Parathyroid adenoma (tissue), 2 donors: ENCODE data around the gene MYLK3.

Source experiments
- H2AFZ ChIP-seq: fragments of 300-600 bp; sonication (generic); one replicate; pipeline ENCODE4 v1.7.0; 2017; ENCODE audit warnings: antibody characterized with exemption, mild to moderate bottlenecking
- H3K27ac ChIP-seq: fragments of 300-600 bp; sonication (generic); one replicate; pipeline ENCODE4 v1.7.0; 2017
- H3K27me3 ChIP-seq: fragments of 300-600 bp; sonication (generic); one replicate; pipeline ENCODE4 v1.7.0; 2017; ENCODE audit warnings: low read length; ENCODE audit not compliant: control insufficient read depth, insufficient read depth
- H3K36me3 ChIP-seq: fragments of 300-600 bp; sonication (generic); one replicate; pipeline ENCODE4 v1.7.0; 2017; ENCODE audit warnings: low read length; ENCODE audit not compliant: control insufficient read depth, insufficient read depth
- H3K4me1 ChIP-seq: fragments of 300-600 bp; sonication (generic); one replicate; pipeline ENCODE4 v1.7.0; 2017; ENCODE audit warnings: control low read depth
- H3K4me2 ChIP-seq: fragments of 300-600 bp; sonication (generic); one replicate; pipeline ENCODE4 v1.7.0; 2017; ENCODE audit warnings: low read length
- H3K4me3 ChIP-seq: fragments of 300-600 bp; sonication (generic); one replicate; pipeline ENCODE4 v1.7.0; 2017; ENCODE audit warnings: low read depth, low read length
- H3K79me2 ChIP-seq: fragments of 300-600 bp; sonication (generic); one replicate; pipeline ENCODE4 v1.7.0; 2017; ENCODE audit warnings: control low read depth
- H3K9ac ChIP-seq: fragments of 300-600 bp; sonication (generic); one replicate; pipeline ENCODE4 v1.7.0; 2017; ENCODE audit warnings: mild to moderate bottlenecking
- H3K9me3 ChIP-seq: fragments of 300-600 bp; sonication (generic); one replicate; pipeline ENCODE4 v1.7.0; 2017; ENCODE audit warnings: low read length; ENCODE audit not compliant: control insufficient read depth
- TF ChIP-seq, protein P1 (sequence below): fragments of 300-600 bp; sonication (generic); IDR thresholded peaks from one replicate; pipeline ENCODE4 v1.7.0; 2017; ENCODE audit warnings: antibody characterized with exemption, mild to moderate bottlenecking
- donor health status: primary hyperparathyroidism.

Gene MYLK3

DNA sequence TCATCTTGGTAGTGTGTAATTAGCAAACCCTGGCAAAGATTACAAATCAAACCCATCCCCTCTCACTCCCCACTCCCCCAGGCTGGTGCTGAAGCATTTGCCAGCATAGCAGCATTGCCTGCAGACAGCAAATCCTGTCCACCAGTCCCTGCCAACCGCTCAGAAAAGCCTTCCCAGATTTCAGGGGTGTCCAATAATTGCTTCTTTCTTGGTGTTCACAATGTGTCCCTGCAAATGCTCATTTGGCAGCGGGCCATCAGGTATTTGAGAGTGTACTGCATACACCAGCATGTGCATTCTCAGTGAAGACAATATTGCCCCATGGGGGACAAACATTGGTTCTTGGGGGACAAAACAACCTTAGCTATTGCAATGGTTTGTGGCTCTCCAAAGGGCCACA, 30.5 kb downstream of the MYLK3 start:
- Histone ChIP-seq H3K27ac (no peak overlapping the region), H3K36me3 (no peaks in the 10 kb centered on the region), H3K27me3 (no peaks in the 10 kb centered on the region)

DNA sequence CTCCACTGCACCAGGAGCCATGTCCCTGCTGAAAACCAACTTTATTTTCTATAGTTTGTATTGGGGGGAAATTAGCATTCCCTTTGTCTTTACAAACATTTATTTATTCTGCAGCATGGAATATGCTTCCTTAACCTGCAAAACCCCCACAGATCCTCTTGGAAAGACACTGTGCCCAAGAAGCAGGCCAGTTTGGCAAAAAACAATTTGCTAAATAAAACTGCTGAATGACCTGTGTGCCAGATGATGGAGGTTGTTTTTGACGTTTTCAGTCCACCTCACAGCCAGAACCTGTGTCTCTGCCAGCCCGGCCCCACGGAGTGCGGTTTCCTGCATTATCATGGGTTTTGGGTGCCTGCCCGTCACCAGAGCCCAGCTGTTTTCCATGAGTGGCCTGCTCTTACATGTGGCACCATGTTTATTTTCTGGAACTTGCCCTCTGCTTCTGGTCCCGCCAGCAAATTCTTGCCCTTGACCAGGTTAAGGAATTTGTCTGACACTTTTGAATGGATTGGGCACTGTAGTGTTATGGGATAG, 32.3 kb downstream of the MYLK3 start:
- Histone ChIP-seq H3K4me2 (no peak overlapping the region), H3K4me3 (no peak overlapping the region), H3K27me3 (no peaks in the 10 kb centered on the region), H3K27ac (no peak overlapping the region), H3K4me1 (no peaks in the 10 kb centered on the region), H3K9me3 (no peaks in the 10 kb centered on the region), H3K36me3 (no peaks in the 10 kb centered on the region), H3K79me2 (no peaks in the 10 kb centered on the region), H3K9ac (no peak overlapping the region), H2AFZ (no peak overlapping the region)
- TF ChIP-seq, protein P1, sequence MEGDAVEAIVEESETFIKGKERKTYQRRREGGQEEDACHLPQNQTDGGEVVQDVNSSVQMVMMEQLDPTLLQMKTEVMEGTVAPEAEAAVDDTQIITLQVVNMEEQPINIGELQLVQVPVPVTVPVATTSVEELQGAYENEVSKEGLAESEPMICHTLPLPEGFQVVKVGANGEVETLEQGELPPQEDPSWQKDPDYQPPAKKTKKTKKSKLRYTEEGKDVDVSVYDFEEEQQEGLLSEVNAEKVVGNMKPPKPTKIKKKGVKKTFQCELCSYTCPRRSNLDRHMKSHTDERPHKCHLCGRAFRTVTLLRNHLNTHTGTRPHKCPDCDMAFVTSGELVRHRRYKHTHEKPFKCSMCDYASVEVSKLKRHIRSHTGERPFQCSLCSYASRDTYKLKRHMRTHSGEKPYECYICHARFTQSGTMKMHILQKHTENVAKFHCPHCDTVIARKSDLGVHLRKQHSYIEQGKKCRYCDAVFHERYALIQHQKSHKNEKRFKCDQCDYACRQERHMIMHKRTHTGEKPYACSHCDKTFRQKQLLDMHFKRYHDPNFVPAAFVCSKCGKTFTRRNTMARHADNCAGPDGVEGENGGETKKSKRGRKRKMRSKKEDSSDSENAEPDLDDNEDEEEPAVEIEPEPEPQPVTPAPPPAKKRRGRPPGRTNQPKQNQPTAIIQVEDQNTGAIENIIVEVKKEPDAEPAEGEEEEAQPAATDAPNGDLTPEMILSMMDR = no peak

More for the DNA sequence above, 30.5 kb downstream of the MYLK3 start:
- Histone ChIP-seq H3K4me3 (no peak overlapping the region), H2AFZ (no peak overlapping the region), H3K9me3 (no peaks in the 10 kb centered on the region), H3K79me2 (no peaks in the 10 kb centered on the region), H3K4me2 (no peak overlapping the region), H3K4me1 (no peaks in the 10 kb centered on the region), H3K9ac (no peak overlapping the region)
- TF ChIP-seq, protein P1 = no peak

DNA sequence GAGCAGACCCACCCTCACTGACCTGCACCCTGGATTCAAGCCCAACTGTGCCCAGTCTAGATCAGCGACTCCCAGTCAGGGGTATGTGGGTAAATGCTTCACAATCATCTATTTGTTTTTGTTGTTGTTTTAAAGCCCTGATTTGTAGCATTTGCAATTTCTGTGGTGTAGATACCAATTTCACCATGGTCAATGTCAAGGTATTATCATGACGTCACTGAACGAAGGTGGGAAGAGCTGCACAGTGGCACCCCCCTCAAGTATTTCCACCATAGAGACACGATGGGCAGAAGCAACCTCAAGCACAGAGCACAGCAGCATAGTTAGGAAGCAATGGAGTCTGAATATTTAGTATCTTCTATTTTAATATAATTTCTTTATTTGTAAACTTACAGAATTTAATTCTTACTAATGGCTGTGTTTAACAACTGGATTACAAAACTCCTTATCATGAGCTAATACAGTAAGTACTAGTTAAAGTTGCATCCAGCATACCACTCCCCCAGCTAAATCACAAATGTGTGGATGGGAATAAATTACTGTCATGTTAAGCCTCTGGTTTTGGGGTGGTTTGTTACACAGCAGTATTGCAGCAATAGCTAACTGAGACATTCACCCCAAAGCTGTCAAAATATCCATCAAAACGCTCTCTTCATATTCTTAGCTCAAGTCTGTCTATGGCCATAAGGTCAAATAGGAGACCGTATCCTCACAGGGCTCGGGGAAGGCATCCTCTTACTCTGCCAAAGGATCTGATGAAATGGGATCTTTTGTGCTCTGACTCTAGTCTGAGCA, 33.1 kb downstream of the MYLK3 start:
- H2AFZ ChIP-seq = no peak overlapping the region
- no peak overlapping the region for H3K9ac ChIP-seq
- H3K4me2 ChIP-seq = no peak overlapping the region
- H3K4me3 ChIP-seq = no peak overlapping the region
- TF ChIP-seq, protein P1 = no peak
- H3K4me1 ChIP-seq = no peaks in the 10 kb centered on the region
- H3K27me3 ChIP-seq = no peaks in the 10 kb centered on the region
- H3K79me2 ChIP-seq = no peaks in the 10 kb centered on the region
- H3K9me3 ChIP-seq = no peaks in the 10 kb centered on the region
- H3K27ac ChIP-seq = no peak overlapping the region
- no peaks in the 10 kb centered on the region for H3K36me3 ChIP-seq

DNA sequence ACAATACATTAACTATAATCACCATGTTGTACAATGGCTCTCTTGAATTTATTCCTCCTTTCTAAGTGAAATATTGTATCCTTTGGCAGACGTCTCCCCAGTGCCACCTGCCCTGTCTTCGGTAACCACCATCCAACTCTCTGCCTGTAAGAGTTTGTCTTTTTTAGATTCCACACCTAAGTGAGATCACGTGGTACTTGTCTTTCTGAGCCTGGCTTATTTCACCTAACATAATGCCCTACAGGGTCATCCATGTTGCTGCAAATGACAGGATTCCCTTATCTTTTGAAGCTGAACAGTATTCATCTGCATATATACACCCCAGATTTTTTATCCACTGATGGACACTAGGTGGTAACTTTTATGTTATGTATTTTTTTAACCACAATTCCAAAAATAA, 34.5 kb downstream of the MYLK3 start:
- Histone ChIP-seq H3K79me2 (no peaks in the 10 kb centered on the region), H3K27ac (no peak overlapping the region), H2AFZ (no peak overlapping the region), H3K9me3 (no peaks in the 10 kb centered on the region), H3K4me2 (no peak overlapping the region), H3K4me3 (no peak overlapping the region), H3K36me3 (no peaks in the 10 kb centered on the region), H3K4me1 (no peaks in the 10 kb centered on the region), H3K27me3 (no peaks in the 10 kb centered on the region), H3K9ac (no peak overlapping the region)
- TF ChIP-seq, protein P1 = no peak

DNA sequence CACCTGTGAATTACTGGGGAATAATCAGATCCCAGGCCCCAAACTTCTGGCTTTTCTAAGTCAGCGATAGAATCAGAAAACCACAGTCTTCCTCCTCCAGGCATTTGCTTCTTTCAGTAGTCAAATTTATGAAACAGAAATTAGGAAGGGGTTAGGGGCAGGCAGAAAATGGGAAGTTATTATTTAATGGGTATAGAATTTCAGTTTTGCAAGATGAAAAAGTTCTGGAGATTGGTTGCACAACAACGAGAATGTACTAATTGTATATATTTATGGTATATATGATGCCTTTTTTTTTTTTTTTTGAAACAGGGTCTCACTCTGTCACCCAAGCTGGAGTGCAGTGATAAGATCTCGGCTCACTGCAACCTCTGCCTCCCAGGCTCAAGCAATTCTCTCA, 35.2 kb downstream of the MYLK3 start:
- no peak overlapping the region for H2AFZ ChIP-seq
- H3K4me2 ChIP-seq = no peak overlapping the region
- H3K27ac ChIP-seq = no peak overlapping the region
- no peak overlapping the region for H3K4me3 ChIP-seq
- TF ChIP-seq, protein P1 = no peak
- no peaks in the 10 kb centered on the region for H3K4me1 ChIP-seq
- H3K9me3 ChIP-seq = no peaks in the 10 kb centered on the region
- H3K27me3 ChIP-seq = no peaks in the 10 kb centered on the region
- H3K9ac ChIP-seq = no peak overlapping the region
- no peaks in the 10 kb centered on the region for H3K36me3 ChIP-seq
- H3K79me2 ChIP-seq = no peaks in the 10 kb centered on the region
